ENCODE data around the gene HPX. TPM values are rescaled to one million over a fixed set of nuclear protein-coding genes. Genes with fewer than 3 reads are reported as not detected.

Gene HPX
- total and polyA plus RNA-seq, 2 of the 13 experiments (the other 11 are each of a cell fraction or from before 2014, with no cell fraction given) = 9.2 to 57.4 TPM

- TF ChIP-seq UBTF (CRISPR knock-in tag; IDR thresholded peaks at IDR 0.05) = peak; percentile 18; the same call in 1 of the 2 replicates
- TF ChIP-seq PCBP1 (IDR thresholded peaks at IDR 0.05; ENCODE audit: borderline replicate concordance, low read depth, low read length) = 0 out of 2 replicates have a peak, but pooled peaks have one; percentile 31
- TF ChIP-seq ARNT2 (CRISPR knock-in tag; IDR thresholded peaks at IDR 0.05; ENCODE audit: low read depth) = 0 out of 2 replicates have a peak, but pooled peaks have one; percentile 31
- 0 out of 2 replicates have a peak, but pooled peaks have one; percentile 29 for TF ChIP-seq SNAPC4 (CRISPR knock-in tag; IDR thresholded peaks at IDR 0.05)
- no peak for TF ChIP-seq ZFP62 (CRISPR knock-in tag; IDR thresholded peaks at IDR 0.05)
- TF ChIP-seq ZNF326 (CRISPR knock-in tag; IDR thresholded peaks at IDR 0.05; ENCODE audit: borderline replicate concordance) = no peak
- TF ChIP-seq ZNF280D (CRISPR knock-in tag; IDR thresholded peaks at IDR 0.05) = no peak
- TF ChIP-seq ARID4A (CRISPR knock-in tag; IDR thresholded peaks at IDR 0.05; ENCODE audit: borderline replicate concordance) = peak; percentile 34; the same call in 1 of the 2 replicates
- TF ChIP-seq CENPT (CRISPR knock-in tag; IDR thresholded peaks at IDR 0.05; ENCODE audit: low read depth) = no peak
- no peak for TF ChIP-seq PTBP1 (IDR thresholded peaks at IDR 0.05; ENCODE audit: low read depth, low read length, poor library complexity, severe bottlenecking)
- no peak for TF ChIP-seq ATF7-NPFF (CRISPR knock-in tag; IDR thresholded peaks at IDR 0.05; ENCODE audit: low read depth)
Observed at GRCh38 chr11:6473451-6474412, 32.9 kb upstream of the HPX start, which contains the start of gene TRIM3 (continued).

All from HepG2 (cell line).